Aorta (tissue), 5 donors: Measurements from ENCODE around the gene SFMBT2. TPM values are rescaled to one million over a fixed set of nuclear protein-coding genes. Genes with fewer than 3 reads are reported as not detected.

Experiments
- ATAC-seq: fragments of 200-7000 bp; cut with Tn5 transposase; one replicate; pipeline ENCODE4 v1.9.1; 2022; ENCODE audit warnings: moderate library complexity; ENCODE audit not compliant: low FRiP score
- DNase-seq, 2 donors: peaks; one replicate each; pipeline ENCODE4 v3.0.0-alpha.2; 2020
- H3K27ac ChIP-seq, 2 donors: one replicate each; pipeline ENCODE4 v1.5.1; 2013; ENCODE audit warnings: low read length in 2 of 2, mild to moderate bottlenecking in 2 of 2, moderate library complexity in 2 of 2, control low read depth in 1 of 2, inconsistent platforms in 1 of 2, low read depth in 1 of 2
- H3K27me3 ChIP-seq, 2 donors: one replicate each; pipeline ENCODE4 v1.6.1; 2013; ENCODE audit warnings: control low read depth in 1 of 2, low read length in 1 of 2, mild to moderate bottlenecking in 1 of 2, moderate library complexity in 1 of 2; ENCODE audit not compliant: insufficient read depth in 2 of 2, control insufficient read depth in 1 of 2
- H3K36me3 ChIP-seq, 2 donors: one replicate each; pipeline ENCODE4 v1.6.1; 2013; ENCODE audit warnings: control low read depth in 1 of 2, low read length in 1 of 2, mild to moderate bottlenecking in 1 of 2; ENCODE audit not compliant: insufficient read depth in 2 of 2, control insufficient read depth in 1 of 2
- H3K4me1 ChIP-seq, 2 donors: one replicate each; pipeline ENCODE4 v1.6.1; 2013; ENCODE audit warnings: low read length in 2 of 2, control low read depth in 1 of 2, mild to moderate bottlenecking in 1 of 2, moderate library complexity in 1 of 2; ENCODE audit not compliant: insufficient read depth in 2 of 2, control insufficient read depth in 1 of 2
- H3K4me3 ChIP-seq, 2 donors: one replicate each; pipeline ENCODE4 v1.5.1; 2013; ENCODE audit warnings: low read length in 2 of 2, control low read depth in 1 of 2, mild to moderate bottlenecking in 1 of 2
- H3K9me3 ChIP-seq: one replicate; pipeline ENCODE4 v1.6.1; 2013; ENCODE audit warnings: mild to moderate bottlenecking, low read length; ENCODE audit not compliant: control insufficient read depth
- WGBS, 2 donors: extraction: QIAGEN DNeasy Blood & Tissue Kit; methylation state at CpG; one replicate each; pipeline ENCODE4 v1.1.7; 2013; 5-methylcytosine and 5-hydroxymethylcytosine counted together
- intact Hi-C, 2 donors: fragments of 100-400 bp; cut with DNase I; formaldehyde crosslinking; loops; one replicate each; pipeline versions ENCODE4 v1.14.2 to v1.15.0; 2022
- polyA plus RNA-seq, 2 donors: library from polyadenylated mRNA; stranded (reverse); fragments of 200-250 nt; gene quantifications; one replicate each; pipeline ENCODE4 v1.2.3, GENCODE V29; 2013
- total RNA-seq, 2 donors: library from RNA; stranded (reverse); fragmentation: NEBNext Ultra II Directional; extraction: Animal tissue kit (Norgen Biotek cat#: 25700); gene quantifications; one replicate each; pipeline ENCODE4 v1.2.1, GENCODE V29; 2021
- donor health status: healthy with polysubstance abuse.
- donor health status: Bipolar disorder and iron deficiency.
- donor health status: DM: no; HTN: no; CAD: no.
- donor health status: DM: no; HTN: no; CAD: no.
- donor health status: DM: yes; HTN: yes; CAD: no.

Gene SFMBT2
- total and polyA plus RNA-seq, 4 donors: 0.36 to 20.3 (median 5.2) TPM

DNA sequence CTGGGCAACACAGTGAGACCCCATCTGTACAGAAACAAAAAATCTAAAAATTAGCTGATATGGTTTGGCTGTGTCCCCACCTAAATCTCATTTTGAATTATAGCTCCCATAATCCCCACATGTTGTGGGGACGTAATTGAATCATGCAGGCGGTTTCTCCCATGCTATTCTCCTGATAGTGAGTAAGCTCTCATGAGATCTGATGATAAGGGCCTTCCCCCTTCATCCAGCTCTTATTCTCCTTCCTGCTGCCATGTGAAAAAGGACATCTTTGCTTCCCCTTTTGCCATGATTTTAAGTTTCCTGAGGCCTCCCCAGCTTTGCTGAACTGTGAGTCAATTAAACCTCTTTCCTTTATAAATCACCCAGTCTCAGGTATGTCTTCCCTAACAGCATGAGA lies 136.5 kb downstream of the SFMBT2 start:
- Histone ChIP-seq H3K27ac (no peak overlapping the region), H3K9me3 (no peaks in the 10 kb centered on the region), H3K4me3 (no peak overlapping the region), H3K36me3 (no peaks in the 10 kb centered on the region), H3K27me3 (no peaks in the 10 kb centered on the region), H3K4me1 (no peaks in the 10 kb centered on the region)
- WGBS, 2 donors: 86 to 88% methylated on average over 2 of the region's 2 CpGs
- no peak for ATAC-seq
- intact Hi-C loops: no loop called here
- no peak for DNase-seq

DNA sequence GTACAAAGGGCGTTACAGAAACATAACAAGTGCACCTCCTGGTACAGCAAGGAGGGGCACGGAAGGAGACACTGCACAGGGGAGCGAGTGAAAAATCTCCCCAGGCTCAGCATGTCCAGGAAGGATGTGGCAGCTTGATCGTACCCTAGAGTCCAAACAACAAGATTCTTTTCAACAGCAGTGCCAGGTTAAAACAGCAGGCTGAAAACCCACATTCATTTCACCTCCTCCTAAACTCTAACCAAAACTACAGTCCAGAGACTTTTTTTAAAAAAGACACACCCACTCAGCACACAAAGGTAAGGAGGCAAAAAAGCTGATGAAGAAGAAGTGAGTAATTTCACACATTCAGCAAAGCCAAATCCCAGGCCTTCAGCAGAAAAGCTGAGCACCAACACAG lies 138.8 kb downstream of the SFMBT2 start:
- intact Hi-C loops: no loop called here
- no peak for ATAC-seq
- H3K9me3 ChIP-seq: no peaks in the 10 kb centered on the region

DNA sequence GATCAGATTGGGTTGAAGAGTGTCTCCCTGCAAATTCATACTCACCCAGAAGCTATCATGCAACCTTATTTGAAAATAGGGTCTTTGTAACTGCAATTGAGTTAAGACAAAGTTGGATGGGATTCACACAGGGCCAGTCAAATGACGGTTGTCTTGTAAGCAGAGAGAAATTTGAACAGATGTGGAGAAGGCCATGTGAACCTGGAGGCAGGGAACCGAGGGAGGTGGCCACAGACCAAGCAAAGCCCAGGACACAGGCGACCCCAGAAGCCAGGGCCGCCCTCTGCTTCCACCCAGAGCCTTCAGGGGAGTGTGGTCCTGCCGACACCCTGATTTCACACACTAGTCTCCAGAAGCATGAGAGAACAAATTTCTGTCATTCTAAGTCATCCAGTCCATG lies 140.8 kb downstream of the SFMBT2 start:
- ATAC-seq (no peak), DNase-seq (no peak)
- Histone ChIP-seq H3K9me3 (no peaks in the 10 kb centered on the region), H3K27ac (no peak overlapping the region), H3K4me1 (no peaks in the 10 kb centered on the region), H3K36me3 (no peaks in the 10 kb centered on the region), H3K4me3 (no peak overlapping the region), H3K27me3 (no peaks in the 10 kb centered on the region)
- intact Hi-C loops: no loop called here
- 70 to 81% methylated on average over 5 of the region's 5 CpGs for WGBS, 2 donors

More for the DNA sequence above, 138.8 kb downstream of the SFMBT2 start:
- no peak overlapping the region for H3K27ac ChIP-seq
- no peaks in the 10 kb centered on the region for H3K36me3 ChIP-seq
- H3K4me1 ChIP-seq: no peaks in the 10 kb centered on the region
- 88% methylated on average over 4 of the region's 4 CpGs for WGBS, 2 donors
- H3K4me3 ChIP-seq: no peak overlapping the region
- H3K27me3 ChIP-seq: no peaks in the 10 kb centered on the region
- DNase-seq: no peak

DNA sequence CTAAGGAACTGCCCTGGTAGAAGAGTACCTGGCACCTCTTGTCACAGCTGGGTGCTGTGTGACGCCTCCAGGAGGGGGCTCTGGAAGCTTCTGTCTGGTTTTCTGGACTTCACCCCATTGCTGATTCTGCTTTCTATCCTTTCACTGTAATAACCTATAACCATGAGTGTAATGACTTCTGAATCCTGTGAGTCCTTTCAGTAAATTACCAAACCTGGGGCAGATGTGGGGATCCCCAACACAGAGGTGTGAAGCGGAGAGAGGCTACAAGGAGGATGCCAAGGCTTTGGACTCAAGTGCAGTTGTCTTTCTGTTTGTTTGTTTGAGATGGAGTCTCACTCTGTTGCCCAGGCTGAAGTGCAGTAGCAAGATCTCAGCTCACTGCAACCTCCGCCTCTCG lies 143.7 kb downstream of the SFMBT2 start:
- no peak overlapping the region for H3K27ac ChIP-seq

DNA sequence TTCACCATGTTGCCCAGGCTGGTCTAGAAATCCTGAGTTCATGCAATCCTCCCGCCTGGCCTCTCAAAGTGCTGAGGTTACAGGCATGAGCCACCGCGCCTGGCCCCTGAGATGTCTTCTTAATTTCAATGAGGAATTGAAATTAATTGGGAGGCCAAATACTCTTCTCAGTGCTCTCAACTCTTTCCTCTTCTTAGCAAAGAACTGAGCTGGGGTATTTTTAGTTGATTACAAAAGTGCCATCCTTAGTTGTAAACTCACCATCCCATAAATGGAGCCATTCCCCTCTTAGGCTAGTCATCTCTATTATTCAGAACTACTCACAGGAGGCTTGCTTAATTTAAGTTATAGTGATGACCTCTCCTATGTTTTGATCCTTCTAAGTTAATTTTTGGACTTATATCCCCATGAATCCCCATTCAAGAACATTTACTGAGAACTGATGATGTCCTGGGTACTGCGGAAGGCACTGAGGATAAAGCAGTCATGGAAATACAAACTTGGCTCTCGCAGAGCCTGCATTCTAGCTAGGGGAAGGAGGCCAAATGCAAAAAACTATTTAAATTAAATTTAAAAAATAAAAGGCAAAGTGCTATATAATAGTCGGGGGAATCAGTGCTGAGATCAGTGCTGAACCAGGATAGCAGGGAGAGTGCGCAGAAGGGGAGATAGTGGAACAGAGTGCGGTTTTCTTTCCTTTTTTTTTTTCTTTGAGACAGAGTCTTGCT lies 145.3 kb downstream of the SFMBT2 start:
- H3K9me3 ChIP-seq: no peaks in the 10 kb centered on the region
- no peaks in the 10 kb centered on the region for H3K27me3 ChIP-seq
- DNase-seq (no peak), ATAC-seq (no peak)
- 87 to 89% methylated on average over 8 of the region's 8 CpGs for WGBS, 2 donors
- no peaks in the 10 kb centered on the region for H3K36me3 ChIP-seq
- H3K27ac ChIP-seq: no peak overlapping the region
- no peaks in the 10 kb centered on the region for H3K4me1 ChIP-seq
- intact Hi-C loops: no loop called here
- H3K4me3 ChIP-seq: no peak overlapping the region

More for the DNA sequence above, 143.7 kb downstream of the SFMBT2 start:
- DNase-seq (no peak), ATAC-seq (no peak)
- H3K4me3 ChIP-seq: no peak overlapping the region
- H3K36me3 ChIP-seq: no peaks in the 10 kb centered on the region
- no peaks in the 10 kb centered on the region for H3K9me3 ChIP-seq
- intact Hi-C loops: no loop called here
- no peaks in the 10 kb centered on the region for H3K27me3 ChIP-seq
- no peaks in the 10 kb centered on the region for H3K4me1 ChIP-seq
- 90 to 94% methylated on average over 4 of the region's 4 CpGs for WGBS, 2 donors

DNA sequence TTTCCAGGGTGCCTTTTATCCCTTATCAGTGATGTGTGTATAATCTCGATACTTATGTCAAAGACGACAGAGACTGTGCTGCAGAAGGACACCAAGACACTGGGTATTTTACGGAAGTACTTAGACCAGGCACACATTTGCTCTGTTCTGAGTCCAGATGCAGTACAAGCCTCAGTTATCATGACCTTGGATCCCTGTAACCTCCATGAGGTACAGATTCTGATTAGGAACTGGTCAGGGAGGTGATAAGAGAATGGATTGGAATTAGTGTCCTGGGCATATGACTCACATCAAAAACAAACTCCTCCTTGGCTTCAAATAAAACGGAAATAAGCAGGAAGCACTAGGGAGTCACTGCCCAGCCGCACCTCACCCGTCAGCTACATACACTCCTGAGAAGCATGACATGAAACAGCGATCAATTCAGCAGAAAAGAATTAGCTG lies 146.5 kb downstream of the SFMBT2 start:
- Histone ChIP-seq H3K27me3 (no peaks in the 10 kb centered on the region), H3K9me3 (no peaks in the 10 kb centered on the region), H3K4me1 (no peaks in the 10 kb centered on the region), H3K4me3 (no peak overlapping the region), H3K27ac (no peak overlapping the region), H3K36me3 (no peaks in the 10 kb centered on the region)
- intact Hi-C loops: no loop called here
- ATAC-seq (no peak), DNase-seq (no peak)
- 62 to 65% methylated on average over 7 of the region's 7 CpGs for WGBS, 2 donors

DNA sequence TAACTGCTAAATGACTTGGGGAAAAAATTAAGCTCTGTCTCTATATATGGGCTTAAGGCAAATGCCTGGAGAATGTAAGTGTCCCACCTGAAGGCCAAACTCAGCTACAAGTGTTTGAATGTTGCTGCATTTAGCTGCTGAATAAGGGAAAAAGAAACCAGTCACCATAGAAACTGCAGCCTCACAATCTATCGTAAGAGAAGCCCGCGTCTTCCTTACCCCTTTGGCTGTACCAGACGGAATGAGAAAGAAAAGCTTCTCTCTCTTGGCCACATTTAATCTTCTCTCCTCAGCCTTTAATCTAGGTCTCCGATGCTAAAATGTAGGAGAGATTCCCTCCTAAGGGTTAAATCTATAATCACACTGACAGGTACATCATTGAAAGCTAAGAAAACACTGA lies 147.2 kb downstream of the SFMBT2 start:
- ATAC-seq: no peak
- no peaks in the 10 kb centered on the region for H3K4me1 ChIP-seq
- WGBS, 2 donors: 86 to 87% methylated on average over 5 of the region's 5 CpGs
- H3K9me3 ChIP-seq: no peaks in the 10 kb centered on the region
- H3K36me3 ChIP-seq: no peaks in the 10 kb centered on the region
- H3K4me3 ChIP-seq: no peak overlapping the region
- no peak for DNase-seq
- no peaks in the 10 kb centered on the region for H3K27me3 ChIP-seq
- H3K27ac ChIP-seq: no peak overlapping the region
- intact Hi-C loops: no loop called here

DNA sequence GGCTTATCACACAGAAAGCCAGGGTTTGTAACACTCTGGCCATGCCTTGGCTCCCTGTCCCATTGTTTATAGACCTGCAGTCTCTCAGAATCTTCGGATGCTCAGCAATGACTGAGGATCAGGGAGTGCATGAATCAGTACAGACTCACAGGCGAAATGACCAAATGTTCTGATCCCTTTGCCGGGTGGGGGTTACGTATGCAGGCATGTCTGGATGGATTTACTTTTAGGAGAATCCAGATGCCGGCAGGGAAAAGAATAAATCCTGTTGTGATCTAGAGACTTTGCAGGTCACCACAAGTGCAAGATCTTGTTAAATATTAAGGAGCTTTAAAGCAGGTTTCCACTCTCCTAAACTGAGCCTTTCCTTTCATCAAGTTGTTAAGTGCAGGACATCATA lies 149.5 kb downstream of the SFMBT2 start:
- no peaks in the 10 kb centered on the region for H3K4me1 ChIP-seq
- ATAC-seq (no peak), DNase-seq (no peak)
- no peak overlapping the region for H3K27ac ChIP-seq
- no peaks in the 10 kb centered on the region for H3K9me3 ChIP-seq
- no peak overlapping the region for H3K4me3 ChIP-seq
- no peaks in the 10 kb centered on the region for H3K27me3 ChIP-seq
- H3K36me3 ChIP-seq: no peaks in the 10 kb centered on the region
- intact Hi-C loops: no loop called here
- 74 to 80% methylated on average over 5 of the region's 5 CpGs for WGBS, 2 donors

DNA sequence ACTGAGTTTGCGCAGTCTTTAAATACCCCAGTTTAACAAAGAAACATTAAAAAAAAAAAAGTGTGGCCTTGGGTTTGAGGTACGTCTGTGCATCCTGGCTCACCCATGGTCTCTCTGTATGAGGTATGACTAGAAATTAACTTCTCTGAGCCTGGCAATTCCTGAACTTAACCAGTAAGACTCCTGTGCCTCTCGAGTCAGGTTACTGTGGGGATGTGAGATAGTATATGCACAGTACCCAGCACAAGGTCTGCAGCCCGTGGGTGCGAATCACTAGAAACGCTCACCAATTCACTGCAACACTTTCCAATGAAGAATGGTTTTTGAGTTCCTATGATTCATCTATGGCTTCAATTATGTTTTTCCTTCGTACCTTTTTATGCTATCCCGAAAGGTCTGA lies 149.9 kb downstream of the SFMBT2 start:
- ATAC-seq (no peak), DNase-seq (no peak)
- intact Hi-C loops: no loop called here
- H3K4me1 ChIP-seq: no peaks in the 10 kb centered on the region
- no peaks in the 10 kb centered on the region for H3K36me3 ChIP-seq
- no peak overlapping the region for H3K4me3 ChIP-seq
- H3K27me3 ChIP-seq: no peaks in the 10 kb centered on the region
- H3K9me3 ChIP-seq: no peaks in the 10 kb centered on the region
- no peak overlapping the region for H3K27ac ChIP-seq
- 64 to 74% methylated on average over 8 of the region's 8 CpGs for WGBS, 2 donors
